Loucy (cell line): ENCODE results near the gene TUBA1B.
A peak's percentile ranks its signal among the peaks of the same experiment; 100 is the strongest.

Source experiments
- H2AFZ ChIP-seq: fragments of 200-600 bp; sonication (generic); 2 replicates; pipeline ENCODE4 v1.6.0; 2016; ENCODE audit warnings: antibody characterized with exemption, mild to moderate bottlenecking, low read length, moderate library complexity
- H3F3A ChIP-seq: fragments of 200-600 bp; 2 replicates; pipeline ENCODE4 v1.6.0; 2016; ENCODE audit warnings: antibody characterized with exemption, low read depth, mild to moderate bottlenecking
- H3K27me3 ChIP-seq: fragments of 200-600 bp; sonication (generic); 2 replicates; pipeline ENCODE4 v1.6.1; 2014; ENCODE audit warnings: low read length, mild to moderate bottlenecking; ENCODE audit not compliant: insufficient read depth, poor library complexity, severe bottlenecking
- H3K36me3 ChIP-seq: fragments of 200-600 bp; sonication (generic); 2 replicates; pipeline ENCODE4 v1.6.1; 2016; ENCODE audit warnings: low read length; ENCODE audit not compliant: insufficient read depth
- H3K4me1 ChIP-seq: fragments of 200-600 bp; sonication (generic); 2 replicates; pipeline ENCODE4 v1.5.1; 2014; ENCODE audit warnings: low read length, mild to moderate bottlenecking; ENCODE audit not compliant: insufficient read depth, poor library complexity, severe bottlenecking
- H3K4me2 ChIP-seq: fragments of 200-600 bp; sonication (generic); 2 replicates; pipeline ENCODE4 v1.6.0; 2014; ENCODE audit warnings: antibody characterized with exemption, low read length, low read depth, mild to moderate bottlenecking; ENCODE audit not compliant: poor library complexity, severe bottlenecking
- H3K4me3 ChIP-seq: fragments of 200-600 bp; sonication (generic); 2 replicates; pipeline ENCODE4 v1.5.1; 2014; ENCODE audit warnings: low read length, mild to moderate bottlenecking, mixed read lengths; ENCODE audit not compliant: poor library complexity, severe bottlenecking
- H3K79me2 ChIP-seq: fragments of 200-600 bp; sonication (generic); 2 replicates; pipeline ENCODE4 v1.6.1; 2014; ENCODE audit warnings: low read length; ENCODE audit not compliant: insufficient read depth
- H3K9ac ChIP-seq: fragments of 200-600 bp; sonication (generic); 2 replicates; pipeline ENCODE4 v1.6.0; 2014; ENCODE audit warnings: mild to moderate bottlenecking, low read depth, low read length, moderate library complexity; ENCODE audit not compliant: poor library complexity, severe bottlenecking
- H3K9me2 ChIP-seq: fragments of 200-600 bp; sonication (generic); replicated peaks from 2 replicates; pipeline ENCODE4 v1.6.1; 2016; ENCODE audit warnings: low read depth, low read length, mixed read lengths
- H3K9me3 ChIP-seq: fragments of 200-600 bp; sonication (generic); 2 replicates; pipeline ENCODE4 v1.6.1; 2014; ENCODE audit warnings: mild to moderate bottlenecking, antibody characterized with exemption, low read length, low read depth; ENCODE audit not compliant: insufficient read depth
- H4K20me1 ChIP-seq: fragments of 200-600 bp; sonication (generic); 2 replicates; pipeline ENCODE4 v1.6.0; 2014; ENCODE audit warnings: antibody characterized with exemption, low read length, mild to moderate bottlenecking; ENCODE audit not compliant: insufficient read depth, poor library complexity, severe bottlenecking
- EZH2phosphoT487 ChIP-seq: fragments of 200-600 bp; IDR thresholded peaks from 2 replicates; pipeline ENCODE4 v1.6.1; 2018; ENCODE audit warnings: antibody characterized with exemption, mild to moderate bottlenecking, moderate library complexity, borderline replicate concordance
- TF ChIP-seq, protein P1 (sequence below): fragments of 200-600 bp; sonication (generic); conservative IDR thresholded peaks from 2 replicates; pipeline ENCODE4 v1.5.1; 2014; ENCODE audit warnings: mild to moderate bottlenecking, antibody characterized with exemption, low read length

TUBA1B gene

DNA sequence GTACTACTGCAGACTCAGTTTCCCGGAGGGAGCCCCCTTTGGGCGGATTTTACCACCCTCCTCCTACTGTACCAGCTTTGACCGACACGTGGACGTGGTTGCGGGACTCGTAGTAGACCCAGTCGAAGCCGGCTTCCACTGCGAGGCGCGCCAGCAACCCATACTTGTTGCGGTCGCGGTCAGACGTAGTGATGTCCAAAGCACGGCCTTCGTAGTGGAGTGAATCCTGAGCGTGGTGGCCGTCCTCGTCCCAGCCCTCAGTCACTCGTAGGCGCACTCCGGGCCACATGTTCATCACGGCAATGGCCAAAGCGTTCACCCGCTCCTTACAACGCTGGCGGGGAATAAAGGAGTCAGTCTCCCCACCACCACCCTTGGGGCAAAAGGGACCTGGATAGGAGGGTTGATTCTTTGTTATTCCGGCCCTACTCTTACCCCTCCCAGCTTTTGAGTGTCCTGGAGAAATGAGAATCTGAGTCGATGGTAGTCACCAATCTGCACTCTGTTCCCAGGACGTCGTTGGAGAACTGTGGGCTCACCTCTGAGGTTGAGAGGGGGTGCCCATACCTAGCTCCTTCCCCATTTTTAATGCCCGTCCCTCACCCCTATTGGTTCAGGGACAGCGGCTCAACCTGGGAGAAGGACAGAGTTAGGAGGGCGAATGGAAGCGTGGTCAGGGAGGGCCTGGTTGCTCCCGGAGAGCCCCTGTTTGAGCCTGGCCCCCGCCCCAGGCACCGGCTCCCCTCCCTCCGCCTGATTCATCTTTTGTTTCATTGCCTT, 39.9 kb downstream of the TUBA1B start:
- no peaks in the 10 kb centered on the region for H3F3A ChIP-seq
- no peaks in the 10 kb centered on the region for H3K27me3 ChIP-seq
- no peak overlapping the region for H3K9ac ChIP-seq
- H4K20me1 ChIP-seq = no peaks in the 10 kb centered on the region
- H3K4me1 ChIP-seq = peaks cover 24% of the 10 kb centered on the region
- H3K36me3 ChIP-seq = no peaks in the 10 kb centered on the region
- TF ChIP-seq, protein P1, sequence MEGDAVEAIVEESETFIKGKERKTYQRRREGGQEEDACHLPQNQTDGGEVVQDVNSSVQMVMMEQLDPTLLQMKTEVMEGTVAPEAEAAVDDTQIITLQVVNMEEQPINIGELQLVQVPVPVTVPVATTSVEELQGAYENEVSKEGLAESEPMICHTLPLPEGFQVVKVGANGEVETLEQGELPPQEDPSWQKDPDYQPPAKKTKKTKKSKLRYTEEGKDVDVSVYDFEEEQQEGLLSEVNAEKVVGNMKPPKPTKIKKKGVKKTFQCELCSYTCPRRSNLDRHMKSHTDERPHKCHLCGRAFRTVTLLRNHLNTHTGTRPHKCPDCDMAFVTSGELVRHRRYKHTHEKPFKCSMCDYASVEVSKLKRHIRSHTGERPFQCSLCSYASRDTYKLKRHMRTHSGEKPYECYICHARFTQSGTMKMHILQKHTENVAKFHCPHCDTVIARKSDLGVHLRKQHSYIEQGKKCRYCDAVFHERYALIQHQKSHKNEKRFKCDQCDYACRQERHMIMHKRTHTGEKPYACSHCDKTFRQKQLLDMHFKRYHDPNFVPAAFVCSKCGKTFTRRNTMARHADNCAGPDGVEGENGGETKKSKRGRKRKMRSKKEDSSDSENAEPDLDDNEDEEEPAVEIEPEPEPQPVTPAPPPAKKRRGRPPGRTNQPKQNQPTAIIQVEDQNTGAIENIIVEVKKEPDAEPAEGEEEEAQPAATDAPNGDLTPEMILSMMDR = no peak
- TF ChIP-seq EZH2phosphoT487 = no peak
- no peaks in the 10 kb centered on the region for H3K9me3 ChIP-seq
- H3K79me2 ChIP-seq = no peaks in the 10 kb centered on the region
- H3K4me2 ChIP-seq = no peak overlapping the region
- H3K9me2 ChIP-seq = no peaks in the 10 kb centered on the region
- H3K4me3 ChIP-seq = no peak overlapping the region
- no peak overlapping the region for H2AFZ ChIP-seq

DNA sequence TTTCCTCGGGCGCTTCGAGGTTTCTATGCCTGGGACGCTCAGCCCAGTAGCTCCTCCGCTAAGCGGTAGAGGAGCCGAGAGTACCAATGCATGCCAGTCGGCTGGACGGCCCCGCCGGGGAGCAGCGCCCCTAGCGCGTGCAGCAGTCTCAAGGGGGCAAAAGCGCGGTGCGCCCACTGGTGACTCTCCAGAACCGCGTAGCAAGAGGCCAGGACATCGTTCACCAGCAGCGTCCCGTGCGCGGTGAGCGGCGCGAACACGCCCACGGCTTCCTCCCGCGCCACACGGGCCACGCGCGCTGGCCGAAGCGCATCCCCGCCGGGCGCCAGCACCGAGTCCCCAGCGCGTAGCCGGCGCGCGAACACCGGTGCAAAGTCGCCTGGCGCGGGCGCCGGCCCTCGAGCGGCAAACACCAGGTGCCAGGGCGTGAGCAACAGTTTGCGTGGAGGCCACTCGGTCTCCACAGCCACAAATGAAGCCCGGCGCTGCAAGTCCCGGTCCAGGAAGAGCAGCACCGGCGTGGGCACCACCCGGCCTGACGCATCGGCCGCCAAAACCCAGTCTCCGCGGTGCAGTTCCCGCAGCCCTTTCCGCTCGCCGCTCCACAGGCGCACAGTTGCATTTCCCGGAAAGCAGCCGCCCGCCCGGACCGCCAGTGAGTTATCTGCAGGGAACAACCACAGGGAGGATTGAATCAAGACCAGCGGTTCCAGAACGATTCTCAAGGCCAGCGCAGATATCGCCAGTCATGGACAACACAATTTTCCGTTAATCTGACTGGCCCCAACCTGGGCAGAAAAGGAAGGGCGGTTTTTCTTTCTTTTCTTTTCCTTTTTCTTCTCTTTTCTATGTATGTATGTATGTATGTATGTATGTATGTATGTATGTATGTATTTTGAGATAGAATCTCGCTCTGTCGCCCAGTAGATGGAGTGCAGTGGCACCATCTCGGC, 41.1 kb downstream of the TUBA1B start:
- peaks cover 24% of the 10 kb centered on the region for H3K4me1 ChIP-seq
- H3K27me3 ChIP-seq = no peaks in the 10 kb centered on the region
- peak overlapping the region; percentile 72 for H2AFZ ChIP-seq
- no peaks in the 10 kb centered on the region for H4K20me1 ChIP-seq
- TF ChIP-seq EZH2phosphoT487 = no peak
- TF ChIP-seq, protein P1 = peak; percentile 62
- H3K9me3 ChIP-seq = no peaks in the 10 kb centered on the region
- no peaks in the 10 kb centered on the region for H3F3A ChIP-seq
- peak overlapping the region; percentile 66 for H3K4me3 ChIP-seq
- H3K79me2 ChIP-seq = no peaks in the 10 kb centered on the region
- no peak overlapping the region for H3K9ac ChIP-seq
- no peaks in the 10 kb centered on the region for H3K9me2 ChIP-seq
- peak overlapping the region; percentile 72 for H3K4me2 ChIP-seq
- H3K36me3 ChIP-seq = no peaks in the 10 kb centered on the region

DNA sequence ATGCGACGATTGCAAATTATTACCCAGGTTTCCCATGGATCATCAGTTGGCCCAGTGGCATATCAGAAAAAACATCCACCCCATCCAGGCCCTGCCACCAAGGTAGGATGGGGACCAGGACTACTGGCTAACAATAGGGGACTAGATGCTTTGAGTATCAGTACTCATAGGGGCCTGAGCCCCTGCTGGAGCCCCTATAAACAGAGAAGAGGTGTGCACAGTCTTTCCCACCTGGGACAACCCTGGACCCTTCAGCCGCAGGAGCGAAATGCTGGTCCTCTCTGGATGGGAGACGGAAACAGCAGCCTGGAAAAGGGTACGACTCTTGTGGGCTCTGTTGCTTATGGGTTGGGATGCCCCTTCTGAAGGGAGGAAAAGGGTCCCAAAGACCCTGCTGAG, 42.3 kb downstream of the TUBA1B start:
- H4K20me1 ChIP-seq = no peaks in the 10 kb centered on the region
- no peak for TF ChIP-seq EZH2phosphoT487
- TF ChIP-seq, protein P1 = no peak
- H3K9ac ChIP-seq = peak overlapping the region; percentile 61
- no peaks in the 10 kb centered on the region for H3K9me2 ChIP-seq
- peaks cover 24% of the 10 kb centered on the region for H3K4me1 ChIP-seq
- H3K36me3 ChIP-seq = no peaks in the 10 kb centered on the region
- H2AFZ ChIP-seq = peak overlapping the region; percentile 98
- no peaks in the 10 kb centered on the region for H3F3A ChIP-seq
- no peaks in the 10 kb centered on the region for H3K79me2 ChIP-seq
- H3K9me3 ChIP-seq = no peaks in the 10 kb centered on the region
- peak overlapping the region; percentile 72 for H3K4me2 ChIP-seq
- no peaks in the 10 kb centered on the region for H3K27me3 ChIP-seq
- H3K4me3 ChIP-seq = peak overlapping the region; percentile 62
